Natural killer cell treated with Interleukin-12 subunit alpha and Interleukin-12 subunit beta and Interleukin-15 and Interleukin-18, amount 100 ng/mL, for 72 hours (primary cell): ENCODE measurements around the gene AK8. TPM values are rescaled to one million over a fixed set of nuclear protein-coding genes. Genes with fewer than 3 reads are reported as not detected.
A peak's percentile ranks its signal among the peaks of the same experiment; 100 is the strongest.

Experiments
- ATAC-seq, 2 donors: fragments of 150-1000 bp; cut with Tn5 transposase in 1 of 2; sonication (Bioruptor Pico), chemical (Tn5 transposase) in 1 of 2; 2 replicates each; pipeline ENCODE4 v1.10.0; 2021
- DNase-seq: peaks from one replicate; pipeline ENCODE4 v3.0.0; 2022; ENCODE audit warnings: low spot score
- H3K27ac Mint-ChIP-seq, 2 donors: 1 replicate in 1 of 2; 2 replicates in 1 of 2; pipeline ENCODE4 v1.8.0; 2022; ENCODE audit warnings: mixed read lengths in 2 of 2, mild to moderate bottlenecking in 1 of 2, moderate library complexity in 1 of 2
- H3K27me3 Mint-ChIP-seq, 2 donors: 1 replicate in 1 of 2; 2 replicates in 1 of 2; pipeline ENCODE4 v1.8.0; 2022; ENCODE audit warnings: mixed read lengths in 2 of 2
- H3K36me3 Mint-ChIP-seq: one replicate; pipeline ENCODE4 v1.8.0; 2022; ENCODE audit warnings: mixed read lengths
- H3K4me1 Mint-ChIP-seq, 2 donors: 1 replicate in 1 of 2; 2 replicates in 1 of 2; pipeline ENCODE4 v1.8.0; 2022; ENCODE audit warnings: low read depth in 2 of 2, mixed read lengths in 2 of 2, mild to moderate bottlenecking in 1 of 2
- H3K4me3 Mint-ChIP-seq: one replicate; pipeline ENCODE4 v1.8.0; 2022; ENCODE audit warnings: mixed read lengths
- H3K9me3 Mint-ChIP-seq: 2 replicates; pipeline ENCODE4 v1.8.0; 2022; ENCODE audit warnings: mixed read lengths
- total RNA-seq, 2 donors: library from RNA; stranded (reverse); gene quantifications; one replicate each; pipeline ENCODE4 v1.2.3, GENCODE V29; 2022

Gene AK8
- not detected for total RNA-seq

- Mint-ChIP-seq H3K27ac (peak within 1 kb of the TSS; percentile 45 to 84), H3K4me1 (peaks cover 18 to 20% of the 10 kb centered on the region in 2 donors), H3K27me3 (no peaks in the 10 kb centered on the region), H3K9me3 (no peaks in the 10 kb centered on the region), H3K4me3 (peak within 1 kb of the TSS; percentile 87), H3K36me3 (no peaks in the 10 kb centered on the region)
- peak; percentile 87 to 89 for ATAC-seq
- peak; percentile 85 for DNase-seq
These were observed at the start of gene AK8 for GRCh38 chr9:132877824-132878694. Gene AK8 (minus strand): TSS chr9:132878284. CDS start chr9:132878255, 29 bp downstream.

GRCh38 chr9:132927704-132928103 is 49.6 kb upstream of the AK8 start:
- Mint-ChIP-seq H3K36me3 (peaks cover 24% of the 10 kb centered on the region), H3K27me3 (no peaks in the 10 kb centered on the region), H3K9me3 (no peaks in the 10 kb centered on the region), H3K4me1 (peaks cover 0 to 6% of the 10 kb centered on the region in 2 donors), H3K4me3 (no peak overlapping the region), H3K27ac (no peak overlapping the region)
- DNase-seq (no peak), ATAC-seq (no peak)

GRCh38 chr9:132923346-132923902 is 45.3 kb upstream of the AK8 start:
- Mint-ChIP-seq H3K36me3 (peaks cover 50% of the 10 kb centered on the region), H3K27me3 (no peaks in the 10 kb centered on the region), H3K4me1 (peaks cover 0 to 4% of the 10 kb centered on the region in 2 donors), H3K9me3 (no peaks in the 10 kb centered on the region), H3K27ac (no peak overlapping the region), H3K4me3 (no peak overlapping the region)
- ATAC-seq (no peak), DNase-seq (no peak)

- no peak for ATAC-seq
- no peaks in the 10 kb centered on the region for H3K9me3 Mint-ChIP-seq
- H3K4me1 Mint-ChIP-seq: no peaks in the 10 kb centered on the region
- DNase-seq: no peak
- no peaks in the 10 kb centered on the region for H3K27me3 Mint-ChIP-seq
- no peak overlapping the region for H3K4me3 Mint-ChIP-seq
- peaks cover 48% of the 10 kb centered on the region for H3K36me3 Mint-ChIP-seq
- H3K27ac Mint-ChIP-seq: no peak overlapping the region
These were observed 41.7 kb upstream of the AK8 start for GRCh38 chr9:132919614-132920268.

- H3K9me3 Mint-ChIP-seq: no peaks in the 10 kb centered on the region
- no peaks in the 10 kb centered on the region for H3K27me3 Mint-ChIP-seq
- peaks cover 41% of the 10 kb centered on the region for H3K36me3 Mint-ChIP-seq
- ATAC-seq (no peak), DNase-seq (no peak)
- H3K4me3 Mint-ChIP-seq: no peak overlapping the region
- H3K27ac Mint-ChIP-seq: no peak overlapping the region
- no peaks in the 10 kb centered on the region for H3K4me1 Mint-ChIP-seq
These were observed 36.8 kb upstream of the AK8 start for GRCh38 chr9:132914924-132915323.

GRCh38 chr9:132912131-132912530 is 34.0 kb upstream of the AK8 start:
- Mint-ChIP-seq H3K9me3 (no peaks in the 10 kb centered on the region), H3K27ac (no peak overlapping the region), H3K36me3 (peaks cover 20% of the 10 kb centered on the region), H3K4me3 (no peak overlapping the region), H3K4me1 (peaks cover 4 to 8% of the 10 kb centered on the region in 2 donors), H3K27me3 (no peaks in the 10 kb centered on the region)
- ATAC-seq: no peak
- no peak for DNase-seq

- Mint-ChIP-seq H3K4me3 (no peak overlapping the region), H3K27me3 (no peaks in the 10 kb centered on the region), H3K9me3 (no peaks in the 10 kb centered on the region)
These were observed 32.3 kb upstream of the AK8 start for GRCh38 chr9:132910376-132910775.

GRCh38 chr9:132909311-132909710 is 31.2 kb upstream of the AK8 start:
- Mint-ChIP-seq H3K4me1 (peaks cover 4 to 8% of the 10 kb centered on the region in 2 donors), H3K36me3 (peaks cover 15% of the 10 kb centered on the region), H3K9me3 (no peaks in the 10 kb centered on the region), H3K4me3 (no peak overlapping the region), H3K27me3 (no peaks in the 10 kb centered on the region), H3K27ac (no peak overlapping the region)
- no peak for DNase-seq
- ATAC-seq: no peak

More at GRCh38 chr9:132910376-132910775, 32.3 kb upstream of the AK8 start:
- no peak for DNase-seq
- H3K4me1 Mint-ChIP-seq: peaks cover 4 to 8% of the 10 kb centered on the region in 2 donors
- no peak overlapping the region for H3K27ac Mint-ChIP-seq
- no peak for ATAC-seq
- H3K36me3 Mint-ChIP-seq: peaks cover 15% of the 10 kb centered on the region

- Mint-ChIP-seq H3K27me3 (no peaks in the 10 kb centered on the region), H3K9me3 (no peaks in the 10 kb centered on the region), H3K27ac (no peak overlapping the region), H3K4me3 (peak overlapping the region; percentile 30), H3K36me3 (peaks cover 15% of the 10 kb centered on the region), H3K4me1 (peaks cover 4 to 8% of the 10 kb centered on the region in 2 donors)
- DNase-seq (no peak), ATAC-seq (peak; percentile 43 to 49)
These were observed 30.6 kb upstream of the AK8 start for GRCh38 chr9:132908635-132909034.

GRCh38 chr9:132905726-132906125 is 27.6 kb upstream of the AK8 start:
- H3K9me3 Mint-ChIP-seq: no peaks in the 10 kb centered on the region

GRCh38 chr9:132903574-132904492 is 25.7 kb upstream of the AK8 start:
- H3K4me1 Mint-ChIP-seq: peaks cover 9 to 14% of the 10 kb centered on the region in 2 donors
- H3K4me3 Mint-ChIP-seq: no peak overlapping the region
- no peak for DNase-seq
- H3K36me3 Mint-ChIP-seq: peaks cover 8% of the 10 kb centered on the region
- no peak for ATAC-seq
- H3K27ac Mint-ChIP-seq: no peak overlapping the region
- H3K9me3 Mint-ChIP-seq: no peaks in the 10 kb centered on the region
- no peaks in the 10 kb centered on the region for H3K27me3 Mint-ChIP-seq

More at GRCh38 chr9:132905726-132906125, 27.6 kb upstream of the AK8 start:
- Mint-ChIP-seq H3K4me3 (no peak overlapping the region), H3K36me3 (peaks cover 7% of the 10 kb centered on the region), H3K4me1 (peaks cover 11 to 14% of the 10 kb centered on the region in 2 donors), H3K27me3 (no peaks in the 10 kb centered on the region), H3K27ac (no peak overlapping the region)
- DNase-seq: no peak
- ATAC-seq: no peak

- Mint-ChIP-seq H3K36me3 (peaks cover 10% of the 10 kb centered on the region), H3K4me3 (no peak overlapping the region), H3K9me3 (no peaks in the 10 kb centered on the region), H3K27ac (no peak overlapping the region), H3K4me1 (peaks cover 4 to 9% of the 10 kb centered on the region in 2 donors), H3K27me3 (no peaks in the 10 kb centered on the region)
- ATAC-seq (peak; percentile 86 to 89), DNase-seq (no peak)
These were observed 24.1 kb upstream of the AK8 start for GRCh38 chr9:132901858-132902831.
